HepG2 (cell line): ENCODE measurements around the gene PPP4C. TPM values are rescaled to one million over a fixed set of nuclear protein-coding genes. Genes with fewer than 3 reads are reported as not detected.
A peak's percentile ranks its signal among the peaks of the same experiment; 100 is the strongest.

Experiments
- ASH2L ChIP-seq: fragments of 300-600, 200-600 bp; sonication (generic); IDR thresholded peaks from 2 replicates; pipeline ENCODE4 v1.7.0; 2017; ENCODE audit warnings: low read depth, mild to moderate bottlenecking, moderate library complexity, mixed read lengths, low read length; ENCODE audit not compliant: insufficient read length
- DNMT3B ChIP-seq: conservative IDR thresholded peaks from 2 replicates; pipeline ENCODE4 v1.6.1; 2016; ENCODE audit warnings: missing biosample characterization, control low read depth
- GPN1 ChIP-seq: sonication (generic); formaldehyde crosslinking; IDR thresholded peaks from 2 replicates; pipeline ENCODE4 v1.5.1; 2020; ENCODE audit warnings: missing genetic modification reagents, borderline replicate concordance
- HHEX ChIP-seq: IDR thresholded peaks from 2 replicates; pipeline ENCODE4 v1.6.1; 2016; ENCODE audit warnings: control low read depth
- HNF4A ChIP-seq: sonication (generic); formaldehyde crosslinking; IDR thresholded peaks from 2 replicates; pipeline ENCODE4 v1.4.0; 2020; ENCODE audit warnings: missing genetic modification reagents
- MLX ChIP-seq: IDR thresholded peaks from 2 replicates; pipeline ENCODE4 v1.6.1; 2016
- MTA1 ChIP-seq: sonication (generic); formaldehyde crosslinking; IDR thresholded peaks from 2 replicates; pipeline ENCODE4 v1.4.0; 2020; ENCODE audit warnings: missing genetic modification reagents, mild to moderate bottlenecking, borderline replicate concordance
- MYC ChIP-seq: sonication (generic); formaldehyde crosslinking; IDR thresholded peaks from 2 replicates; pipeline ENCODE4 v1.9.0; 2021; ENCODE audit warnings: missing genetic modification reagents, borderline replicate concordance
- SOX5 ChIP-seq: IDR thresholded peaks from 2 replicates; pipeline ENCODE4 v1.6.1; 2016; ENCODE audit warnings: borderline replicate concordance
- SP140L ChIP-seq: sonication (generic); formaldehyde crosslinking; IDR thresholded peaks from 2 replicates; pipeline ENCODE4 v1.4.0; 2020; ENCODE audit warnings: missing genetic modification reagents, borderline replicate concordance
- ZBTB49 ChIP-seq: sonication (generic); formaldehyde crosslinking; IDR thresholded peaks from 2 replicates; pipeline ENCODE4 v1.4.0; 2020; ENCODE audit warnings: missing genetic modification reagents, borderline replicate concordance
- ZNF124 ChIP-seq: sonication (generic); formaldehyde crosslinking; IDR thresholded peaks from 2 replicates; pipeline ENCODE4 v1.4.0; 2020; ENCODE audit warnings: missing genetic modification reagents
- ZNF232 ChIP-seq: sonication (generic); formaldehyde crosslinking; IDR thresholded peaks from 2 replicates; pipeline ENCODE4 v1.4.0; 2020; ENCODE audit warnings: missing genetic modification reagents, borderline replicate concordance
- ZNF557 ChIP-seq: sonication (generic); formaldehyde crosslinking; IDR thresholded peaks from 2 replicates; pipeline ENCODE4 v1.4.0; 2020; ENCODE audit warnings: missing genetic modification reagents
- ZNF572 ChIP-seq: sonication (generic); formaldehyde crosslinking; IDR thresholded peaks from 2 replicates; pipeline ENCODE4 v1.5.1; 2020; ENCODE audit warnings: mild to moderate bottlenecking, missing genetic modification reagents
- ZNF660 ChIP-seq: sonication (generic); formaldehyde crosslinking; IDR thresholded peaks from 2 replicates; pipeline ENCODE4 v1.5.1; 2020; ENCODE audit warnings: mild to moderate bottlenecking, low read depth, missing genetic modification reagents, borderline replicate concordance
- ZNF678 ChIP-seq: sonication (generic); formaldehyde crosslinking; IDR thresholded peaks from 2 replicates; pipeline ENCODE4 v1.4.0; 2020; ENCODE audit warnings: mild to moderate bottlenecking, missing genetic modification reagents
- ZSCAN21 ChIP-seq: sonication (generic); formaldehyde crosslinking; IDR thresholded peaks from 2 replicates; pipeline ENCODE4 v1.8.0; 2022; ENCODE audit warnings: mild to moderate bottlenecking, missing genetic modification reagents, moderate library complexity, borderline replicate concordance
- polyA plus RNA-seq, 8 experiments: library from polyadenylated mRNA; depleted of rRNA in 3 of 8; stranded (reverse) in 7 of 8; unstranded in 1 of 8; fragments of >200 nt; fragmentation: Illumina TruSeq in 4 of 8; extraction: Trizol in 4 of 8; gene quantifications; 2 replicates each; pipeline versions ENCODE4 v1.2.1 to v1.2.3, GENCODE V29; 2011 to 2016; ENCODE audit warnings: low read depth in 4 of 8, missing spikeins in 1 of 8, mixed read lengths in 1 of 8; ENCODE audit not compliant: insufficient read depth in 1 of 8
- total RNA-seq, 5 experiments: library from RNA; depleted of rRNA; stranded (reverse); fragments of >200 nt; fragmentation: Illumina TruSeq; extraction: Trizol; gene quantifications; 2 replicates each; pipeline ENCODE4 v1.2.3, GENCODE V29; 2016; ENCODE audit warnings: low read depth in 1 of 5
- TF ChIP-seq, protein P1 (sequence below): sonication (generic); formaldehyde crosslinking; conservative IDR thresholded peaks from 2 replicates; pipeline ENCODE4 v1.8.0; 2022; ENCODE audit warnings: low read depth, missing genetic modification reagents
- TF ChIP-seq, protein P2 (sequence below): IDR thresholded peaks from 2 replicates; pipeline ENCODE4 v1.6.1; 2016; ENCODE audit warnings: missing compliant biosample characterization, missing genetic modification reagents, borderline replicate concordance

Gene PPP4C
- total and polyA plus RNA-seq, 2 of the 13 experiments (the other 11 are each of a cell fraction or from before 2014, with no cell fraction given) = 176 to 220 TPM

DNA sequence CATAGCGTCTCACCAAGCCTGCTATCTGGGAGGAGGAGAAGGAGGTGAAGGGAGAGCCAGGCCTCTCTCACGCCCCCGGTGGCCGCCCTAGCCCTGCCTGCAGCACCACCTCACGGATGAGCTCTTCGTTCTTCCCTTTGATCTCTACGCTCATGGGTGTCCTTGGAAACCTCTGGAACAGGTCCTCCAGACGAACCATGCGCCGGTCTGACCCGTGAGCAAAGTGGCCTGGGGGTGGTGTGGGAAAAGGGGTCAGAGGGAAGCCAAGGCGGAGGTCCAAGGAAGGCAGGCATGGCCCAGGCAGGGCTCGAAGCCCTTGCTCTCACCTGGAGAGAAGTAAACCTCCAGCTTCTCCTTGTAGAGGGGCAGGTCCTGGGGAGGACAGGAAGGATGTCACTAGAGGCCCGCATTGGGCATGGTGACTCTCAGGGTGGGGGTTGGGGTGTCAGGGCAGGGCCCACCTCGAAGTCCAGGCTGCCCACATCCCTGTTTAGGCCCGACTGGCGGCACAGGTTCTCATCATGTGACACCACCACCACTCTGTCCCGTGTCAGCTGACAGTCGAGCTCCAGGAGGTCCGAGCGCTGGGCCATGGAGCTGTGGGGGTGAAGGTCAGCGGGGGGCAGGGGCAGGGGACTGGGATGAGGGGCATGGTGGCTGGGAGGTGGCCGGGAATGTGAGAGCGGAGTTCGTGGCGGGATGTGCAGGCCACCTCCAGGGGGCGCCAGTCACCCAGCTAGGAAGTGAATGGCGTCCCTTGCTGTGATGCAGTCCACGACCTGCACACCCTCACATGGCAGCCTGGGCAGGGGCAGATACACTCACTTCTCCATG is 36.6 kb downstream of the PPP4C start (continued):
- TF ChIP-seq, protein P1, sequence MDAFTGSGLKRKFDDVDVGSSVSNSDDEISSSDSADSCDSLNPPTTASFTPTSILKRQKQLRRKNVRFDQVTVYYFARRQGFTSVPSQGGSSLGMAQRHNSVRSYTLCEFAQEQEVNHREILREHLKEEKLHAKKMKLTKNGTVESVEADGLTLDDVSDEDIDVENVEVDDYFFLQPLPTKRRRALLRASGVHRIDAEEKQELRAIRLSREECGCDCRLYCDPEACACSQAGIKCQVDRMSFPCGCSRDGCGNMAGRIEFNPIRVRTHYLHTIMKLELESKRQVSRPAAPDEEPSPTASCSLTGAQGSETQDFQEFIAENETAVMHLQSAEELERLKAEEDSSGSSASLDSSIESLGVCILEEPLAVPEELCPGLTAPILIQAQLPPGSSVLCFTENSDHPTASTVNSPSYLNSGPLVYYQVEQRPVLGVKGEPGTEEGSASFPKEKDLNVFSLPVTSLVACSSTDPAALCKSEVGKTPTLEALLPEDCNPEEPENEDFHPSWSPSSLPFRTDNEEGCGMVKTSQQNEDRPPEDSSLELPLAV (CRISPR knock-in tag) = no peak
- 0 out of 2 replicates have a peak, but pooled peaks have one; percentile 10 for TF ChIP-seq MLX (CRISPR knock-in tag)
- no peak for TF ChIP-seq ZNF557
- peak; percentile 62 for TF ChIP-seq HNF4A (CRISPR knock-in tag)
- TF ChIP-seq MTA1 = peak; percentile 82; the same call in 1 of the 2 replicates
- TF ChIP-seq, protein P2, sequence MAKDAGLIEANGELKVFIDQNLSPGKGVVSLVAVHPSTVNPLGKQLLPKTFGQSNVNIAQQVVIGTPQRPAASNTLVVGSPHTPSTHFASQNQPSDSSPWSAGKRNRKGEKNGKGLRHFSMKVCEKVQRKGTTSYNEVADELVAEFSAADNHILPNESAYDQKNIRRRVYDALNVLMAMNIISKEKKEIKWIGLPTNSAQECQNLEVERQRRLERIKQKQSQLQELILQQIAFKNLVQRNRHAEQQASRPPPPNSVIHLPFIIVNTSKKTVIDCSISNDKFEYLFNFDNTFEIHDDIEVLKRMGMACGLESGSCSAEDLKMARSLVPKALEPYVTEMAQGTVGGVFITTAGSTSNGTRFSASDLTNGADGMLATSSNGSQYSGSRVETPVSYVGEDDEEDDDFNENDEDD (CRISPR knock-in tag) = peak; percentile 41; the same call in 1 of the 2 replicates
- TF ChIP-seq ZBTB49 = no peak
- no peak for TF ChIP-seq DNMT3B
- no peak for TF ChIP-seq ASH2L
- TF ChIP-seq SOX5 (CRISPR knock-in tag) = peak; percentile 52
- peak; percentile 96; the same call in 1 of the 2 replicates for TF ChIP-seq ZNF572 (CRISPR knock-in tag)
- TF ChIP-seq ZNF678 (CRISPR knock-in tag) = 0 out of 2 replicates have a peak, but pooled peaks have one; percentile 82
- no peak; the same call in 1 of the 2 replicates for TF ChIP-seq HHEX
- TF ChIP-seq ZNF660 (CRISPR knock-in tag) = no peak
- no peak for TF ChIP-seq GPN1
- TF ChIP-seq MYC = peak; percentile 68
- no peak for TF ChIP-seq SP140L (CRISPR knock-in tag)
- no peak; the same call in 1 of the 2 replicates for TF ChIP-seq ZNF232
- peak; percentile 70 for TF ChIP-seq ZSCAN21 (CRISPR knock-in tag)
- no peak; the same call in 1 of the 2 replicates for TF ChIP-seq ZNF124 (CRISPR knock-in tag)
